NCI-H2227 (cell line): Measurements from ENCODE around the gene MMRN2.
A peak's percentile ranks its signal among the peaks of the same experiment; 100 is the strongest.
"Not testable (repeated sequence)": the region's sequence is repeated elsewhere in the genome, so short reads cannot be mapped to it uniquely, and the experiment has no call there.

Source experiments
- DNase-seq: peaks from one replicate; lab custom pipeline; 2025; ENCODE audit not compliant: unreplicated experiment; lab: John Stamatoyannopoulos, UW

Gene MMRN2

DNA sequence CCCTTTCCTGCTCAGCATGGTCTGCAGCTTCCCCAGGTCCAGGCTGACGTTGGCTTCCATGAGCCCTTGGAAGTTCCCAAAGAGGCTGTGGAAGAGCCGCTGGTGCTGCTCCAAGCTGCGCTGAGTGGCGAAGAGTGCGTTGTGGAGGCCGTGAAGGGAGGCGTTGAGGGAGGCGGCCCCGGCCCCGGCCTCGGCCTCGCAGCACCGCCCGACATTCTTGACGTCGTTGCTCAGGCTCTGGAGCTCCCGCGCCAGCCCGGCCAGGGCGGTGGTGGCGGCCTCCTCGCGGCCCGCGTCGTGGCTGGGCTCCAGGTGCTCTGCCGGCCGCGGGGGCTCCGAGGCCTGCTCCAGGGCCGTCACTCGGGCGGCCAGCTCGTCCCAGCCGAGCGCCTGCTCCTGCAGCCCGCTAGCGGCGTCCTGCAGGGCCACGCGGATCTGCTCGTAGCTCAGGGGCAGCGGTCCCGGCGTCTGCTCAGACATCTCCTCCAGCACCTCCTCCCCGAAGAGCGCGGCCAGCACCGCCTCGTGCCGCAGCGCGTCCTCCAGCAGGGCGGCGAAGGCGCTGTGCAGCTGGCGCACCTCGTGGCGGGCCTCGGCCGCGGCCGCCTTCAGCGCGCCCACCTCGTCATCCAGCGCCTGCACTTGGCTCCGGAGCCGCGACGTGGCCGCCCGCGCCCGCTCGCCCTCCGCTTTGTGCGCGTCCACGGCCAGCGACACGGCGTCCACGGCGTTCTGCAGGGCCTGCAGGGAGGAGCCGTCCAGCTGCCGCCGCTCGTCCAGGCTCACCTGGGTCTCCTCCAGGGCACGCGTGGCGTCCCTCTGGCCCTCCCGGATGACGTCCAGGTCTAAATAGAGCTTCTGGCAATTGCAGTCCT, 14.7 kb downstream of the MMRN2 start:
- DNase-seq = no peak

DNA sequence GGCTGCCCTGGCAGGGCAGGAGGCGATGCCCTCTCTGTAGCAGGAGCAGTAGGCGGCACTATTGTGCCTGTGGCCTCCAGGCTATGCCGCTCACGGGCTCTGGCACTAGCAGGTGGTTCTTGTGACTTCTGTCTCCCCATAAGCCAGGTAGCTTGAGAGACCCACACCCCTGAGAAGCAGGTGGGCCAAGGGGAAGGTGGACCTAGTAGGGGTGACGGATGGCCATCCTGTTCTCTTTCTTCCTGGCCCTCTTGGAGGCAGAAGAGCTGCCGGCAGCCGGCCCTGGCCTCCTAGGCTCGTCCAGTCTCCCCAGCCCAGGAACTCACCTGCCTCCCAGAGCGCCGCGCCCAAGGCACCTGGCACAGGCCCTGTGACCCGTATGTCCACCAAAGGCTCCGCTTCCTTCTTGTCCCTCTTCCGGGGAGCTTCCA, 15.4 kb downstream of the MMRN2 start:
- no peak for DNase-seq

DNA sequence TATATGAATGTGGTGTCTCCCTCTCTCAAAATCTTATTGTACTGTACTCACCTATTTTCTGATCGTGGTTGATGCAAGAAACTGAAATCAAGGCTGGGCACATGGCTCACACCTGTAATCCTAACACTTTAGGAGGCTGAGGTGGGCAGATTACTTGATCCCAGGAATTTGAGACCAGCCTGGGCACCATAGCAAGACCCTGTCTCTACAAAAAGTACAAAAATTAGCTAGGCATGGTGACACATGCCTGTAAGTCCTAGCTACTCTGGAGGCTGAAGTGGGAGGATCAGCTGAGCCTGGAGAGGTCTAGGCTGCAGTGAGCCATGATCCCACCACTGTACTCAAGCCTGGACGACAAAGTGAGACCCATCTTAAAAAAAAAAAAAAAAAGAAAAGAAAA, 16.0 kb downstream of the MMRN2 start:
- DNase-seq = no peak

DNA sequence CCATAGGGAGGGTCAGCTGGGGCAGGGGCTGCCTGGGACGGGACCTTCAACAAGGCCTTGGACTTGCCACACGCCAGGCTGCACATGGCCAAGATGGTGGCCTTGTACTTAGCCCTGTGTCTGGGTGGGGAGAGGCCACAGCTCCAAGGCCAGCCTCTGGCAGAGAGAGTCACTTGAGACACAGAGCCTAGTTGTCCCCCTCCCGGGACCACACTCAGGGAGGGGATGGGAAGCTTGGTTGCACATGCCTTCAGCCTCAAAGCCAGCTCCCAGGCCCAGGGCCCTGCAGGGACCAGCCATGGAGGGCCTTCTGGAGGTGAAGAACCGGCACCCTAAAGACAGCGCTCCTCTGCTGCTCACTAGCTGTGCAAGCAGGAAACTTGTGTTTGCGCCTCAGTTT, 16.7 kb downstream of the MMRN2 start:
- DNase-seq = no peak

DNA sequence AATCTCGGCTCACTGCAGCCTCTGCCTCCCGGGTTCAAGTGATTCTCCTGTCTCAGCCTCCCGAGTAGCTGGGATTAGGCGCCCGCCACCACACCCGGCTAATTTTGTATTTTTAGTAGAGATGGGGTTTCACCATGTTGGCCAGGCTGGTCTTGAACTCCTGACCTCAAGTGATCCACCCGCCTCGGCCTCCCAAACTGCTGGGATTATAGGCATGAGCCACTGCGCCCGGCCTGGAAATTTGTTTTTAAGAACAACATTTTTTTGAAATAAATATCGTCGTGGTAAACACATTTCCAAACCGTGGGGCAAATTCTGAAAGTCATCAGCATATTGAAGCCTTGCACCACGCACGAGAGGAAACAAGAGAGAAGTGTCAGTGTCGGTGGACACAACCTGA, 17.3 kb downstream of the MMRN2 start:
- DNase-seq = not testable (repeated sequence)

DNA sequence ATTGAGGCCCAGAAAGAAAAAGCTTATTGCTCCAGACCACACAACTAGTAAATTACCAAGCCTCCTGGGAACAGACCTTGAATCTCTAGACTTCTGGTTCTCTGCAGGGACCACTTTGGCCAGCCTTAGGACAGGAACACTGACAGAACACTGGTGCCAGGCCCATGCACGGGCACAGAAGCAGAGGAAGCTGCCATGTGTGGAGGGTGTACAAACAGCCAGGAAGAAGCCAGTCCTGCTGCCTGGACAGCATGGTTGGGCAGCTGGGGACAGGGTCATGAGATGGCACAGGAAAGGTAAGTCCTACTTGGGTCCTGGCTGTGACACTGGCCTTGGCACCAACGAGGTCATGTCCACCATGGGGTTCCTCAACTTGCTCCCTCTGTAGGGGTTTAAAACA, 19.2 kb downstream of the MMRN2 start:
- no peak for DNase-seq

- DNase-seq = no peak
These were observed 19.8 kb downstream of the MMRN2 start for GRCh38 chr10:86937502-86938154.

DNA sequence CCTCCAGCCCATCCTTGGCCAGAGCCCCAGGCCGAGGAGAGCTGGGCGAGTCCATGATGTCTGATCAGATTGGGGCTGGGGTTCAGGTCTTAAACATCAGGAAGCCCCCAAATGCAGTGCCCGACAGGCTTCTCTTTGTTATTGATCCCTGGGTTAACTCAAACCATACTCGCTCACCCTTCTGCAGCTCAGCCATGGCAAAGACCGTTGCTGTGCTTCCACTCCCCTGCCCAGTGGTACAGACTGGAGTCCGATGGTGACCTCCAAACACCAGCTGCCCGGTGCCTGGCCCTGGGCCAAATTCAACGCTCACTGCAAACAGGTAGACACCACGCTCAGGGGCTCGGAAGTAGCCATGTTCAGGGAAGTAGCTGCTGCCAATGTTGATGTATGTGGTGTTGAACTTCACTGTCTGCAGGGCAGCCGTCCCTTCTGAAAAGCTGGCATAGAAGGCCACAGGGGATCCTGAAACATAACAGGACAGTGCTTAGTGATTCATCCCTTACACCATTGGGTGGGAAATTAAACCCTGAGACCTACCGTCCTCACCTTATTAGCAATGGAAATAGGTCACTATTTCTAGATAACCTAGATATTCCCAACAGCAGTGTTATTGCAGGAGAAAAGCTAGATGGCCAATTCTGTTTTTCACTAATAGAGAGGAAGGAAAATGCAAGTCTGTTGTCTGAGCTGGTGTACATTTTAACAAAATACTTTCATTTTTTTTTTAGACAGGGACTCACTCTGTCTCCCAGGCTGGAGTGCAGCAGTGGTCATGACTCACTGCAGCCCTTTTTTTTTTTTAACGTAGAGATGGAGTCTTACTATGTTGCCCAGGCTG, 20.5 kb downstream of the MMRN2 start:
- no peak for DNase-seq

DNA sequence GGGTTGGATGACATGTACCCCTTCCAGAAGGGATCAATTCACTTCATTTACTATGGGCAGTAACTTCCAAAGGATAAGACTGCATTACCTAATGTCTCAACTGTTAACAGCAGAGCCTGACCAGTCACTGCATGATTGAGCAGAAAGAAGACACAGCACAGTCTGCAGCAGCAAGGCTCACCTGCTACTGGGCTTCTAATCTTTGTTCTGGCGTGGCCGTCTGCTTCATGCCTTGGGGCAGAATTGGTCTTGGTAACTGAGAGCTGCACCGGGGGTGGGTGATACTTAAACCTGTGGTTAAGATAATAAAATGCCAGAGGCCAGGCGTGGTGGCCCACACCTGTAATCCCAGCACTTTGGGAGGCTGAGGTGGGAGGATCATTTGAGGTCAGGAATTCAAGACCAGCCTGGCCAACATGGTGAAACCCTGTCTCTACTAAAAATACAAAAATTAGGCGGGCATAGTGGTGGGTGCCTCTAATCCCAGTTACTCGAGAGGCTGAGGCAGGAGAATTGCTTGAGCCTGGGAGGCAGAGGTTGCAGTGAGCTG, 23.2 kb downstream of the MMRN2 start:
- not testable (repeated sequence) for DNase-seq

- DNase-seq = no peak
These were observed 24.7 kb downstream of the MMRN2 start for GRCh38 chr10:86932674-86933073.

- DNase-seq = no peak
These were observed 25.5 kb downstream of the MMRN2 start for GRCh38 chr10:86931872-86932271.

- DNase-seq = no peak
These were observed 27.7 kb downstream of the MMRN2 start for GRCh38 chr10:86929468-86930380.

DNA sequence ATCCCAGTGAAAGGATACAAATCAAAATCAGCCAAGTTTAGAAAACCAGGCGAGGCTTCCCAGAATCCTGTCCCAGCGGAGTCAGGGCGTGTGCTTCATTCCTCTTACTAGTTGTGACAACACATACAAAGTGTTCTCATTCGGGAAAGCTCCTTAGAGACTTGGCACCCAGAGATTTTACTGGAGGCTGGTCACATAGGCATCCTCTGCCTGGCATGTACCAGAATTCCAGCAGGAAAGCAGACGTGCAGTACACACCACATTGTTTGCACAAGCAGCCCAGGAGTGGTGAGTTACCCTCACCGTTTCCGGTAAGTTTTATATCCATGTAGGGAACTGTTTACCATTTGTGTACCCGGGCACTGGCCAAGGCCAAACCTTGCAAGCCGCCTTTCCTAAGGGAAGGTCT, 34.9 kb downstream of the MMRN2 start:
- DNase-seq = no peak

DNA sequence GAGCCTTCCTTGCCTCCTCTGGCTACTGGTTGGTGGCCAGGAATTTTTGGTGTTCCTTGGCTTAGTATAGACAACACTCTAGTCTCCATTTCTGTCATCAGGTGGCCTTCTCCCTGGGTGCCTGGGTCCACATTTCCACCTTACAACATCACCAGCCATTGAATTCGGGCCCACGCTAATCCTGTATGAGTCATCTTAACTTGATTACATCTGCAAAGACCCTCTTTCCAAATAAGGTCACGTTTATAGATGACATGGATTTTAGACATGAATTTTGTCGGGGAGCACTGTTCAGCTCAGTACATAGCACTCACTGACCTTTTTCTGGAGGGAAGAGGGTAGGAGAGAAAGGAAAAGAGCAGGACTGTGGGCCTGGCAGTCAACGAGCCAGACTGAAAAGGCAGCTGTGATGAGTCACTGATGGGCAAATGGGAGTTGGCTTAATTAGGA, 39.4 kb downstream of the MMRN2 start:
- DNase-seq = no peak

- no peak for DNase-seq
These were observed 42.7 kb downstream of the MMRN2 start for GRCh38 chr10:86914734-86915133.

DNA sequence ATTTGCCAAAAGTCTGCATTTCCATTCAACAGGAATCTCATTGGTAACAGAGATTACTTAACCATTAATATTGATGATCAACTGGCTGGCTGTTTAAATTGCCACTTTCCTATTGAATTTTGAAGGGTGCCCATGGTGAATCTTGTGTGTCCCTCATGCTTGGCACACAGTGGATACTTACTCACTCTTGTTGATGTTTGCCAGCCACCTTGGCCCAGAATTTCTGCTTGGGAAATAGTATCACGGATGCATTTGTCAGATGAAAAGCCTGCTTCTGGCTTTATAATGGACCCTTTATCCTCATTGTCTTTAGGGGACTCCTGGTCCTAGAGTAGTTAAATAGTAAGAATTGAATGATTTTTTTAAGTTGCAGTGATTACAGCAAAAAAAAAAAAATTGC, 52.0 kb downstream of the MMRN2 start:
- no peak for DNase-seq

DNA sequence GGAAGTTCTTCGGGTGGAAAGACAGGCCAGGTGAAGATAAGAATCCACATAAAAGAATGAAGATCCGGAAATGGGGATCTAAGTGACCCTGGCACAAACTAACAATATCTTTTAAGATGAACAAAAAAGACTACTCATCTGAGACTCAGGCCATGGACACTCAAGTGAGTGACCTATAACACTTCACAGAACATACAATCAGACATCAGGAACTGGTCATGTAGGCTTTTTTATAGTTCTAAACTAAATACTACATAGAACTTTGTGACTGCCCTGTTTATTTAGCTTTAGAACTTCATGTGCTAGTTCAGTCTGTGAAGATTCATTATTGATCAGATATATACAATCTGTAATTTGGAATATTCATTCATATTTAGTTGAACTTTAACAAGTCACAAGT, 52.8 kb downstream of the MMRN2 start:
- DNase-seq = no peak

DNA sequence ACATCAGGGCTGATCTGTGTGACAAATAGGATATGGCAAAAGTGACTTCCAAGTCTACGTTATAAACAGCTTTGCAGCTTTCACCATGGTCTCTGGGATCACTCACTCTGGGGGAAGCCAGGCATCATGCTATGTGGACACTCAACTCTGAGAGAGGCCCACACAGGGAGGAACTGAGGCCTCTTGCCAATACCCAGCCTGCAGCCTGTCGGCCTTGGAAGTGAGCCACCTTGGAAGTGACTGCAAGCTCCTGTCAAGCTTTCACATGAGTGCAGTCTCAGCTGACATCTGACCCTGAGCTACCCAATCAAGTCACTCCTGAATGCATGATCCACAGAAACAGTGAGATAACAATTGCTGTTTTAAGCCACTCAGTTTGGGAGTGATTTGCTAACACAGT, 56.5 kb downstream of the MMRN2 start:
- no peak for DNase-seq

DNA sequence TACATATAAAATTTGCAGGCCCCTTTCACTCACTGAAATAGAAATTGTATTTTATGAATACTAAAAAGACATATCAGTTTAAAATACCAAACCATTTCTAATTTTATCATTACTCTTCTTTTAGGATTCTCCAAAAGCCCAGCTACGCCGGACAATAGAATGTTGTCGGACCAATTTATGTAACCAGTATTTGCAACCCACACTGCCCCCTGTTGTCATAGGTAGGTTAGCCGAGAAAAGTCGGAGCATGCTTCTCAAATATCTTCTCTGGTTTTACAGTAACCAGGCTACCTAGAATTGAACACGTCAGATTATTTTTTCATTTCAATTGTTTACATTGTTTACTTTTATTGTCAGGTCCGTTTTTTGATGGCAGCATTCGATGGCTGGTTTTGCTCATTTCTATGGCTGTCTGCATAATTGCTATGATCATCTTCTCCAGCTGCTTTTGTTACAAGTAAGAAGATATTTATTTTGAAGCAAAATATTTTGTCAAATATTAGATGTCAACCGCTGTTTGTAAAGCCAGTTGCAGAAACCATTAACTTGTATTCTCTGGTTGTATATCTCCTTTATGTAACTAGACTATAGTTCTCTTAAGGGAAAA, 57.6 kb downstream of the MMRN2 start:
- DNase-seq = peak; percentile 58

GRCh38 chr10:86899132-86899531, 58.3 kb downstream of the MMRN2 start:
- DNase-seq = no peak
